SK-N-SH treated with all-trans-retinoic acid at 6 μM for 48 hours (cell line): ENCODE data around the gene TM4SF20.
A peak's percentile ranks its signal among the peaks of the same experiment; 100 is the strongest.
"Not testable (repeated sequence)": the region's sequence is repeated elsewhere in the genome, so short reads cannot be mapped to it uniquely, and the experiment has no call there.

Experiments
- ATAC-seq: fragments of 200-7000 bp; cut with Tn5 transposase; 3 replicates; pipeline ENCODE4 v1.9.1; 2020; ENCODE audit warnings: mild to moderate bottlenecking, moderate library complexity
- ARNTL ChIP-seq: fragments of 450-650 bp; formaldehyde crosslinking; IDR thresholded peaks from 2 replicates; pipeline ENCODE4 v1.5.0; 2020; ENCODE audit warnings: low read depth, mild to moderate bottlenecking, moderate library complexity, borderline replicate concordance
- BACH2 ChIP-seq: fragments of 250-450 bp; sonication (Bioruptor Pico); IDR thresholded peaks from 2 replicates; pipeline ENCODE4 v1.9.0; 2021; ENCODE audit warnings: mild to moderate bottlenecking, borderline replicate concordance
- CSDC2 ChIP-seq: fragments of 250-450 bp; sonication (Bioruptor Pico); IDR thresholded peaks from 2 replicates; pipeline ENCODE4 v1.5.0; 2020; ENCODE audit warnings: mild to moderate bottlenecking, moderate library complexity
- ESRRG ChIP-seq: fragments of 250-450 bp; sonication (Bioruptor Pico); IDR thresholded peaks from 2 replicates; pipeline ENCODE4 v1.6.1; 2021; ENCODE audit warnings: mild to moderate bottlenecking
- GLIS3 ChIP-seq: fragments of 250-450 bp; sonication (Bioruptor Pico); IDR thresholded peaks from 2 replicates; pipeline ENCODE4 v1.5.0; 2020; ENCODE audit warnings: mild to moderate bottlenecking, moderate library complexity
- ISL1 ChIP-seq: fragments of 250-450 bp; sonication (Bioruptor Pico); IDR thresholded peaks from 2 replicates; pipeline ENCODE4 v2.1.2; 2022; ENCODE audit warnings: mild to moderate bottlenecking, moderate library complexity
- PPARA ChIP-seq: fragments of 250-450 bp; sonication (Bioruptor Pico); IDR thresholded peaks from 2 replicates; pipeline ENCODE4 v1.5.0; 2020; ENCODE audit warnings: mild to moderate bottlenecking, borderline replicate concordance
- SNAI2 ChIP-seq: fragments of 250-450 bp; sonication (Bioruptor Pico); IDR thresholded peaks from 2 replicates; pipeline ENCODE4 v1.5.0; 2020; ENCODE audit warnings: mild to moderate bottlenecking, moderate library complexity
- TCF4 ChIP-seq: fragments of 250-450 bp; sonication (Bioruptor Pico); IDR thresholded peaks from 2 replicates; pipeline ENCODE4 v1.8.0; 2021; ENCODE audit warnings: mild to moderate bottlenecking, moderate library complexity, borderline replicate concordance
- TOX ChIP-seq: fragments of 250-450 bp; sonication (Bioruptor Pico); IDR thresholded peaks from 2 replicates; pipeline ENCODE4 v1.8.0; 2021; ENCODE audit warnings: mild to moderate bottlenecking, moderate library complexity, borderline replicate concordance
- ZC3H10 ChIP-seq: fragments of 250-450 bp; sonication (Bioruptor Pico); IDR thresholded peaks from 2 replicates; pipeline ENCODE4 v1.5.1; 2021; ENCODE audit warnings: mild to moderate bottlenecking, moderate library complexity
- ZFP3 ChIP-seq: fragments of 250-450 bp; sonication (Bioruptor Pico); IDR thresholded peaks from 2 replicates; pipeline ENCODE4 v1.5.0; 2020; ENCODE audit warnings: mild to moderate bottlenecking, moderate library complexity
- ZFP30 ChIP-seq: fragments of 450-650 bp; formaldehyde crosslinking; IDR thresholded peaks from 2 replicates; pipeline ENCODE4 v1.5.0; 2022; ENCODE audit warnings: mild to moderate bottlenecking, moderate library complexity
- ZNF70 ChIP-seq: fragments of 450-650 bp; formaldehyde crosslinking; IDR thresholded peaks from 2 replicates; pipeline ENCODE4 v1.5.0; 2020; ENCODE audit warnings: mild to moderate bottlenecking, moderate library complexity
- ZNF8 ChIP-seq: fragments of 450-650 bp; formaldehyde crosslinking; IDR thresholded peaks from 2 replicates; pipeline ENCODE4 v1.5.0; 2020; ENCODE audit warnings: mild to moderate bottlenecking, moderate library complexity
- TF ChIP-seq, protein P1 (sequence below): fragments of 250-450 bp; sonication (Bioruptor Pico); IDR thresholded peaks from 2 replicates; pipeline ENCODE4 v1.8.0; 2021; ENCODE audit warnings: low read depth, mild to moderate bottlenecking, moderate library complexity, borderline replicate concordance
- TF ChIP-seq, protein P2 (sequence below): fragments of 250-450 bp; sonication (Bioruptor Pico); IDR thresholded peaks from 2 replicates; pipeline ENCODE4 v1.8.0; 2020; ENCODE audit warnings: mild to moderate bottlenecking, moderate library complexity, borderline replicate concordance
- TF ChIP-seq, protein P3 (sequence below): fragments of 250-450 bp; sonication (Bioruptor Pico); IDR thresholded peaks from 2 replicates; pipeline ENCODE4 v1.5.0; 2020; ENCODE audit warnings: mild to moderate bottlenecking, moderate library complexity
- TF ChIP-seq, protein P4 (sequence below): fragments of 250-450 bp; sonication (Bioruptor Pico); IDR thresholded peaks from 2 replicates; pipeline ENCODE4 v1.5.1; 2020; ENCODE audit warnings: low read depth, mild to moderate bottlenecking, moderate library complexity
- TF ChIP-seq, protein P5 (sequence below): fragments of 250-450 bp; sonication (Bioruptor Pico); IDR thresholded peaks from 2 replicates; pipeline ENCODE4 v1.5.1; 2021; ENCODE audit warnings: mild to moderate bottlenecking, moderate library complexity

Gene TM4SF20

DNA sequence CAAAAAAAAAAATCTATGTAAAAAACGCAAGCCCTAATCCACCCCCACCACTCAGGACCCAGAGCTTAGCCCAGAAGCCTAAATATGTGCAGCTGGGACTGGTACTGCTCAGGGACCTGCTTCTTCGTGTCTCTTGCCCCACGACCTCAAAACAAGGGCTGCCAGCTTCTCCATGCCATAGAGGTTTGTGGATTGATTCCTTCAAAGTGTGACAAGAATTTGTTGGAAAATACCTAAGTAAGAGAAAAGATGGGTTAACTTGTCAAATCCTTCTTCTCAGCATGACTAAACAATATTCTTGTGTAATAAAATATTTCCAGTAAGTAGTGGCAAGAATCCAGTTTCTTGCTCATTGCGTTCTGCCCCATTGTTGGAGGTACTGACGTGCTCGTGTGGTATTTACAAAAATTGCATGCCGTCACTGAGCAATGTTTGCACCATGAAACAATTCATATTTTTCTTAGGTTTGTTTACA lies 9.5 kb upstream of the TM4SF20 start:
- TF ChIP-seq ZNF8 (no peak), BACH2 (no peak), ARNTL (CRISPR knock-in tag) (no peak), ZFP3 (no peak), CSDC2 (no peak), ZC3H10 (CRISPR knock-in tag) (no peak), GLIS3 (CRISPR knock-in tag) (no peak), ZFP30 (no peak), TCF4 (CRISPR knock-in tag) (no peak)
- TF ChIP-seq, protein P1, sequence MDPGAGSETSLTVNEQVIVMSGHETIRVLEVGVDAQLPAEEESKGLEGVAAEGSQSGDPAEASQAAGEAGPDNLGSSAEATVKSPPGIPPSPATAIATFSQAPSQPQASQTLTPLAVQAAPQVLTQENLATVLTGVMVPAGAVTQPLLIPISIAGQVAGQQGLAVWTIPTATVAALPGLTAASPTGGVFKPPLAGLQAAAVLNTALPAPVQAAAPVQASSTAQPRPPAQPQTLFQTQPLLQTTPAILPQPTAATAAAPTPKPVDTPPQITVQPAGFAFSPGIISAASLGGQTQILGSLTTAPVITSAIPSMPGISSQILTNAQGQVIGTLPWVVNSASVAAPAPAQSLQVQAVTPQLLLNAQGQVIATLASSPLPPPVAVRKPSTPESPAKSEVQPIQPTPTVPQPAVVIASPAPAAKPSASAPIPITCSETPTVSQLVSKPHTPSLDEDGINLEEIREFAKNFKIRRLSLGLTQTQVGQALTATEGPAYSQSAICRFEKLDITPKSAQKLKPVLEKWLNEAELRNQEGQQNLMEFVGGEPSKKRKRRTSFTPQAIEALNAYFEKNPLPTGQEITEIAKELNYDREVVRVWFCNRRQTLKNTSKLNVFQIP (CRISPR knock-in tag) = no peak
- TF ChIP-seq, protein P2, sequence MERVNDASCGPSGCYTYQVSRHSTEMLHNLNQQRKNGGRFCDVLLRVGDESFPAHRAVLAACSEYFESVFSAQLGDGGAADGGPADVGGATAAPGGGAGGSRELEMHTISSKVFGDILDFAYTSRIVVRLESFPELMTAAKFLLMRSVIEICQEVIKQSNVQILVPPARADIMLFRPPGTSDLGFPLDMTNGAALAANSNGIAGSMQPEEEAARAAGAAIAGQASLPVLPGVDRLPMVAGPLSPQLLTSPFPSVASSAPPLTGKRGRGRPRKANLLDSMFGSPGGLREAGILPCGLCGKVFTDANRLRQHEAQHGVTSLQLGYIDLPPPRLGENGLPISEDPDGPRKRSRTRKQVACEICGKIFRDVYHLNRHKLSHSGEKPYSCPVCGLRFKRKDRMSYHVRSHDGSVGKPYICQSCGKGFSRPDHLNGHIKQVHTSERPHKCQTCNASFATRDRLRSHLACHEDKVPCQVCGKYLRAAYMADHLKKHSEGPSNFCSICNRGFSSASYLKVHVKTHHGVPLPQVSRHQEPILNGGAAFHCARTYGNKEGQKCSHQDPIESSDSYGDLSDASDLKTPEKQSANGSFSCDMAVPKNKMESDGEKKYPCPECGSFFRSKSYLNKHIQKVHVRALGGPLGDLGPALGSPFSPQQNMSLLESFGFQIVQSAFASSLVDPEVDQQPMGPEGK = no peak
- TF ChIP-seq, protein P3, sequence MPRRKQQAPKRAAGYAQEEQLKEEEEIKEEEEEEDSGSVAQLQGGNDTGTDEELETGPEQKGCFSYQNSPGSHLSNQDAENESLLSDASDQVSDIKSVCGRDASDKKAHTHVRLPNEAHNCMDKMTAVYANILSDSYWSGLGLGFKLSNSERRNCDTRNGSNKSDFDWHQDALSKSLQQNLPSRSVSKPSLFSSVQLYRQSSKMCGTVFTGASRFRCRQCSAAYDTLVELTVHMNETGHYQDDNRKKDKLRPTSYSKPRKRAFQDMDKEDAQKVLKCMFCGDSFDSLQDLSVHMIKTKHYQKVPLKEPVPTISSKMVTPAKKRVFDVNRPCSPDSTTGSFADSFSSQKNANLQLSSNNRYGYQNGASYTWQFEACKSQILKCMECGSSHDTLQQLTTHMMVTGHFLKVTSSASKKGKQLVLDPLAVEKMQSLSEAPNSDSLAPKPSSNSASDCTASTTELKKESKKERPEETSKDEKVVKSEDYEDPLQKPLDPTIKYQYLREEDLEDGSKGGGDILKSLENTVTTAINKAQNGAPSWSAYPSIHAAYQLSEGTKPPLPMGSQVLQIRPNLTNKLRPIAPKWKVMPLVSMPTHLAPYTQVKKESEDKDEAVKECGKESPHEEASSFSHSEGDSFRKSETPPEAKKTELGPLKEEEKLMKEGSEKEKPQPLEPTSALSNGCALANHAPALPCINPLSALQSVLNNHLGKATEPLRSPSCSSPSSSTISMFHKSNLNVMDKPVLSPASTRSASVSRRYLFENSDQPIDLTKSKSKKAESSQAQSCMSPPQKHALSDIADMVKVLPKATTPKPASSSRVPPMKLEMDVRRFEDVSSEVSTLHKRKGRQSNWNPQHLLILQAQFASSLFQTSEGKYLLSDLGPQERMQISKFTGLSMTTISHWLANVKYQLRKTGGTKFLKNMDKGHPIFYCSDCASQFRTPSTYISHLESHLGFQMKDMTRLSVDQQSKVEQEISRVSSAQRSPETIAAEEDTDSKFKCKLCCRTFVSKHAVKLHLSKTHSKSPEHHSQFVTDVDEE (CRISPR knock-in tag) = no peak
- TF ChIP-seq, protein P4, sequence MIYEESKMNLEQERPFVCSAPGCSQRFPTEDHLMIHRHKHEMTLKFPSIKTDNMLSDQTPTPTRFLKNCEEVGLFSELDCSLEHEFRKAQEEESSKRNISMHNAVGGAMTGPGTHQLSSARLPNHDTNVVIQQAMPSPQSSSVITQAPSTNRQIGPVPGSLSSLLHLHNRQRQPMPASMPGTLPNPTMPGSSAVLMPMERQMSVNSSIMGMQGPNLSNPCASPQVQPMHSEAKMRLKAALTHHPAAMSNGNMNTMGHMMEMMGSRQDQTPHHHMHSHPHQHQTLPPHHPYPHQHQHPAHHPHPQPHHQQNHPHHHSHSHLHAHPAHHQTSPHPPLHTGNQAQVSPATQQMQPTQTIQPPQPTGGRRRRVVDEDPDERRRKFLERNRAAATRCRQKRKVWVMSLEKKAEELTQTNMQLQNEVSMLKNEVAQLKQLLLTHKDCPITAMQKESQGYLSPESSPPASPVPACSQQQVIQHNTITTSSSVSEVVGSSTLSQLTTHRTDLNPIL (CRISPR knock-in tag) = no peak
- peak; percentile 21; the same call in 1 of the 3 replicates for ATAC-seq

DNA sequence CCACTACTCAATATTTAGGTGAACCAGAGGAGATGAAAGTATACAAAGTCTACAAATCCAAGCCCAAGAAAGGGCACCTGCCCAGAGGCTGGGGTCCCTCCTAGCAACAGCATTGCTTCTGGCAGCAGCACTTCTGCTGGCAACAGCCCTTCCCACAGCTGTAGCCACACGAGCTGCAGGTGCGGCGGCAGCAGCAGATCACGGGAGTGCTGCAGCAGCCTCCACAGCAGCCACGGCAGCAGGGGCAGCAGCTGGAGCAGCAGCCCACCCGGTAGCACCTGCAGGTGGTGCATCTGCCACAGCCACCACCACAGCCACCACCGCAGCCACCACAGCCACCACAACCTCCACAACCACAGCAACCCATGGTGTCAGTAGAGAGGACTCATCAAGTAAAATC lies 8.5 kb upstream of the TM4SF20 start, which contains the start of gene SCYGR1:
Gene SCYGR1, minus strand, starts transcription at position 367 of the 400 bp plus-strand sequence. Its CDS starts 0 bp downstream, at position 367.
- not testable (repeated sequence) for ATAC-seq

DNA sequence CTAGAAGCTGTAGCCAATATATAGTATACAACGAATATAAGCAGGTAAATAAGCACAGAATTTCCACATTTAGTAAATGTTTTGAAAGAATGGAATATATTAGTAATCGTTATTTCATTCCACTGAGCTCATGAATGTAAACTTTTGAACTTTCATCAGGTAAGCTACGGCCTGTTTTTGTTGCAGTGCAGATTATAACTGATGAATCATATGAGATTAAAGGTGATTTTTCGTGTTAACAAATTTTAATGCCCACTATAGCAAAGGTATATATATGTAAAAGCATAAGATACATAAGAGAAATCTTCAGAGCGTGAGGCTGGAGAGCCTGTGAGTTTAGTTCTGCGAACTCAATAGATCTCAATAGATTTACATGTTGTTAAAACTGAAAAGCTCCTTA lies 7.5 kb upstream of the TM4SF20 start:
- ATAC-seq = no peak
- TF ChIP-seq ISL1 (CRISPR knock-in tag) = no peak
- no peak for TF ChIP-seq ZFP3
- no peak for TF ChIP-seq TCF4 (CRISPR knock-in tag)
- no peak for TF ChIP-seq ZFP30
- TF ChIP-seq, protein P5, sequence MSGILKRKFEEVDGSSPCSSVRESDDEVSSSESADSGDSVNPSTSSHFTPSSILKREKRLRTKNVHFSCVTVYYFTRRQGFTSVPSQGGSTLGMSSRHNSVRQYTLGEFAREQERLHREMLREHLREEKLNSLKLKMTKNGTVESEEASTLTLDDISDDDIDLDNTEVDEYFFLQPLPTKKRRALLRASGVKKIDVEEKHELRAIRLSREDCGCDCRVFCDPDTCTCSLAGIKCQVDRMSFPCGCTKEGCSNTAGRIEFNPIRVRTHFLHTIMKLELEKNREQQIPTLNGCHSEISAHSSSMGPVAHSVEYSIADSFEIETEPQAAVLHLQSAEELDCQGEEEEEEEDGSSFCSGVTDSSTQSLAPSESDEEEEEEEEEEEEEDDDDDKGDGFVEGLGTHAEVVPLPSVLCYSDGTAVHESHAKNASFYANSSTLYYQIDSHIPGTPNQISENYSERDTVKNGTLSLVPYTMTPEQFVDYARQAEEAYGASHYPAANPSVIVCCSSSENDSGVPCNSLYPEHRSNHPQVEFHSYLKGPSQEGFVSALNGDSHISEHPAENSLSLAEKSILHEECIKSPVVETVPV (CRISPR knock-in tag) = no peak
- TF ChIP-seq, protein P4 (CRISPR knock-in tag) = no peak
- TF ChIP-seq, protein P2 = no peak
- TF ChIP-seq TOX = no peak
- TF ChIP-seq ESRRG = no peak
- TF ChIP-seq ZNF8 = no peak
- no peak for TF ChIP-seq PPARA
- TF ChIP-seq, protein P1 (CRISPR knock-in tag) = no peak
- no peak for TF ChIP-seq SNAI2 (CRISPR knock-in tag)
- TF ChIP-seq, protein P3 (CRISPR knock-in tag) = no peak
- TF ChIP-seq GLIS3 (CRISPR knock-in tag) = no peak
- TF ChIP-seq ZNF70 (CRISPR knock-in tag) = no peak
